ENCODE data around the gene PLCH2. TPM values are rescaled to one million over a fixed set of nuclear protein-coding genes. Genes with fewer than 3 reads are reported as not detected.
"Not testable (repeated sequence)": the region's sequence is repeated elsewhere in the genome, so short reads cannot be mapped to it uniquely, and the experiment has no call there.

The PLCH2 gene
- total and polyA plus RNA-seq, 2 donors (not counting 3 experiments of a cell fraction or from before 2014, with no cell fraction given): 0.19 to 0.31 TPM

- no peak overlapping the region for H3K4me2 ChIP-seq (ENCODE audit: insufficient read depth, low read length)
- intact Hi-C loops (cut with micrococcal nuclease): no loop called here
- H3K27me3 ChIP-seq (ENCODE audit: control insufficient read depth in 2 of 2, insufficient read depth in 2 of 2, low read length in 2 of 2): no peaks in the 10 kb centered on the region
- no peaks in the 10 kb centered on the region for H3K9me3 ChIP-seq (replicated peaks; ENCODE audit: control insufficient read depth, insufficient read depth, low read length)
- TF ChIP-seq JUN (IDR thresholded peaks at IDR 0.05; ENCODE audit: borderline replicate concordance, insufficient read depth, insufficient read length, low read depth) (no peak), MAX (IDR thresholded peaks at IDR 0.05; ENCODE audit: insufficient read depth, insufficient read length) (no peak), CTCF (IDR thresholded peaks at IDR 0.05; ENCODE audit: extremely low read depth in 1 of 2, insufficient read depth in 1 of 2, low read depth in 1 of 2, low read length in 2 of 2) (no peak), FOS (IDR thresholded peaks at IDR 0.05; ENCODE audit: borderline replicate concordance, insufficient read depth, low read length) (no peak), EZH2 (IDR thresholded peaks at IDR 0.05; ENCODE audit: borderline replicate concordance, low read depth, low read length, severe bottlenecking) (no peak), POLR2AphosphoS5 (IDR thresholded peaks at IDR 0.05; ENCODE audit: insufficient read depth, low read depth, low read length) (no peak), POLR2A (IDR thresholded peaks at IDR 0.05; ENCODE audit: low read depth, low read length) (no peak)
- H4K20me1 ChIP-seq (replicated peaks; ENCODE audit: control insufficient read depth, extremely low read depth, insufficient read depth, low read length): no peaks in the 10 kb centered on the region
- no peaks in the 10 kb centered on the region for H3K79me2 ChIP-seq (ENCODE audit: control insufficient read depth, insufficient read depth, low read length)
- DNase-seq (ENCODE audit: low read depth, low spot score) (no peak), FAIRE-seq (no peak)
- BruUV-seq (replicated peaks): no TSS peak
- no peak overlapping the region for H2AFZ ChIP-seq (ENCODE audit: low read depth, low read length)
- POLR2A ChIA-PET: no interaction called here
- no peaks in the 10 kb centered on the region for H3K4me1 ChIP-seq (ENCODE audit: control insufficient read depth, extremely low read depth, insufficient read depth, low read length)
- H3K4me3 ChIP-seq (replicated peaks in 1 of 3; ENCODE audit: insufficient read depth in 1 of 3, low read depth in 1 of 3, low read length in 3 of 3): no peak overlapping the region
- no peaks in the 10 kb centered on the region for H3K36me3 ChIP-seq (ENCODE audit: control insufficient read depth in 2 of 2, extremely low read depth in 1 of 2, insufficient read depth in 2 of 2, low read length in 2 of 2)
- H3K27ac ChIP-seq (ENCODE audit: insufficient read depth, low read depth, low read length): no peak overlapping the region
- CTCF ChIA-PET: no interaction called here
- dilution Hi-C loops (cut with MboI; ENCODE audit: extremely low pct_ligation_motif_present, low sequenced_read_pairs): no loop called here
- no peak overlapping the region for H3K9ac ChIP-seq (replicated peaks; ENCODE audit: extremely low read depth, insufficient read depth, low read length)
- H3K9me1 ChIP-seq (replicated peaks; ENCODE audit: control insufficient read depth, extremely low read depth, insufficient read depth, low read length): no peaks in the 10 kb centered on the region
Observed at GRCh38 chr1:2458687-2459086, 17.4 kb upstream of the PLCH2 start.

GRCh38 chr1:2459102-2459753, 16.9 kb upstream of the PLCH2 start:
- not testable (repeated sequence) for H3K79me2 ChIP-seq (ENCODE audit: control insufficient read depth, insufficient read depth, low read length); H3K4me1 ChIP-seq (ENCODE audit: control insufficient read depth, extremely low read depth, insufficient read depth, low read length); DNase-seq (ENCODE audit: low read depth, low spot score)

More at GRCh38 chr1:2459102-2459753, 16.9 kb upstream of the PLCH2 start:
- BruUV-seq (replicated peaks); H3K9ac ChIP-seq (replicated peaks; ENCODE audit: extremely low read depth, insufficient read depth, low read length); H3K36me3 ChIP-seq (ENCODE audit: control insufficient read depth in 2 of 2, extremely low read depth in 1 of 2, insufficient read depth in 2 of 2, low read length in 2 of 2); CTCF ChIA-PET; H3K9me1 ChIP-seq (replicated peaks; ENCODE audit: control insufficient read depth, extremely low read depth, insufficient read depth, low read length); H3K9me3 ChIP-seq (replicated peaks; ENCODE audit: control insufficient read depth, insufficient read depth, low read length); H3K27me3 ChIP-seq (ENCODE audit: control insufficient read depth in 2 of 2, insufficient read depth in 2 of 2, low read length in 2 of 2); H4K20me1 ChIP-seq (replicated peaks; ENCODE audit: control insufficient read depth, extremely low read depth, insufficient read depth, low read length); FAIRE-seq; intact Hi-C loops (cut with micrococcal nuclease); H3K27ac ChIP-seq (ENCODE audit: insufficient read depth, low read depth, low read length); H3K4me2 ChIP-seq (ENCODE audit: insufficient read depth, low read length); dilution Hi-C loops (cut with MboI; ENCODE audit: extremely low pct_ligation_motif_present, low sequenced_read_pairs); H3K4me3 ChIP-seq (replicated peaks in 1 of 3; ENCODE audit: insufficient read depth in 1 of 3, low read depth in 1 of 3, low read length in 3 of 3); POLR2A ChIA-PET; H2AFZ ChIP-seq (ENCODE audit: low read depth, low read length): not testable (repeated sequence)

Measured in endothelial cell of umbilical vein (primary cell).